H9 (cell line): ENCODE measurements around the gene URB1. TPM values are rescaled to one million over a fixed set of nuclear protein-coding genes. Genes with fewer than 3 reads are reported as not detected.

Experiments
- DNase-seq: peaks from one replicate; pipeline ENCODE4 v3.0.0-alpha.2; 2017
- H2AFZ ChIP-seq: one replicate; pipeline ENCODE4 v1.6.1; 2013; ENCODE audit warnings: mild to moderate bottlenecking, low read length, control low read depth, moderate library complexity
- H2AK5ac ChIP-seq: 2 replicates; pipeline ENCODE4 v1.6.1; 2013; ENCODE audit warnings: low read length, control low read depth, mixed read lengths; ENCODE audit not compliant: insufficient read length
- H2BK120ac ChIP-seq: one replicate; pipeline ENCODE4 v1.6.1; 2013; ENCODE audit warnings: low read depth, mild to moderate bottlenecking, low read length, control low read depth, inconsistent platforms; ENCODE audit not compliant: poor library complexity, severe bottlenecking
- H2BK12ac ChIP-seq: 2 replicates; pipeline ENCODE4 v1.6.1; 2013; ENCODE audit warnings: low read length, control low read depth, mixed read lengths, low read depth; ENCODE audit not compliant: insufficient read length
- H2BK15ac ChIP-seq: 2 replicates; pipeline ENCODE4 v1.6.1; 2013; ENCODE audit warnings: low read depth, low read length, control low read depth
- H2BK20ac ChIP-seq: one replicate; pipeline ENCODE4 v1.6.1; 2013; ENCODE audit warnings: low read depth, mild to moderate bottlenecking, low read length, control low read depth, inconsistent platforms; ENCODE audit not compliant: poor library complexity, severe bottlenecking
- H2BK5ac ChIP-seq: 2 replicates; pipeline ENCODE4 v1.6.1; 2013; ENCODE audit warnings: low read length, control low read depth, mixed read lengths; ENCODE audit not compliant: insufficient read length
- H3K14ac ChIP-seq: 2 replicates; pipeline ENCODE4 v1.6.1; 2013; ENCODE audit warnings: low read length, control low read depth; ENCODE audit not compliant: insufficient read depth
- H3K18ac ChIP-seq: 2 replicates; pipeline ENCODE4 v1.6.1; 2013; ENCODE audit warnings: low read depth, mild to moderate bottlenecking, mixed read lengths, low read length, control low read depth; ENCODE audit not compliant: insufficient read length
- H3K23ac ChIP-seq: 2 replicates; pipeline ENCODE4 v1.6.1; 2013; ENCODE audit warnings: low read length, control low read depth, mixed read lengths, low read depth; ENCODE audit not compliant: insufficient read length
- H3K23me2 ChIP-seq: 2 replicates; pipeline ENCODE4 v1.6.1; 2013; ENCODE audit warnings: low read depth, mild to moderate bottlenecking, mixed read lengths, low read length, control low read depth; ENCODE audit not compliant: insufficient read length, poor library complexity, severe bottlenecking
- H3K27ac ChIP-seq: 2 replicates; pipeline ENCODE4 v1.5.1; 2013; ENCODE audit warnings: low read length, control low read depth, mixed read lengths, low read depth; ENCODE audit not compliant: insufficient read length
- H3K27me3 ChIP-seq: 2 replicates; pipeline ENCODE4 v1.6.1; 2013; ENCODE audit warnings: low read length, control low read depth, inconsistent platforms; ENCODE audit not compliant: insufficient read depth
- H3K4ac ChIP-seq: 2 replicates; pipeline ENCODE4 v1.6.1; 2013; ENCODE audit warnings: low read depth, mild to moderate bottlenecking, control low read depth, inconsistent platforms, low read length, moderate library complexity
- H3K4me1 ChIP-seq: 2 replicates; pipeline ENCODE4 v1.6.1; 2013; ENCODE audit warnings: low read length, control low read depth, inconsistent platforms; ENCODE audit not compliant: insufficient read depth
- H3K4me2 ChIP-seq: 2 replicates; pipeline ENCODE4 v1.6.1; 2013; ENCODE audit warnings: low read length, control low read depth, mixed read lengths; ENCODE audit not compliant: insufficient read length, insufficient read depth
- H3K56ac ChIP-seq: 2 replicates; pipeline ENCODE4 v1.6.1; 2013; ENCODE audit warnings: low read depth, mild to moderate bottlenecking, mixed read lengths, low read length, control low read depth; ENCODE audit not compliant: insufficient read length
- H3K79me1 ChIP-seq: 2 replicates; pipeline ENCODE4 v1.6.1; 2013; ENCODE audit warnings: low read depth, mild to moderate bottlenecking, moderate library complexity, low read length, control low read depth, inconsistent platforms; ENCODE audit not compliant: insufficient read depth, poor library complexity, severe bottlenecking
- H3K79me2 ChIP-seq: 2 replicates; pipeline ENCODE4 v1.6.1; 2013; ENCODE audit warnings: low read length, control low read depth, inconsistent platforms; ENCODE audit not compliant: insufficient read depth
- H3K9ac ChIP-seq: 2 replicates; pipeline ENCODE4 v1.6.1; 2013; ENCODE audit warnings: low read length, control low read depth, mixed read lengths; ENCODE audit not compliant: insufficient read length; ENCODE audit errors: extremely low read depth
- H3K9me3 ChIP-seq: one replicate; pipeline ENCODE4 v1.6.1; 2013; ENCODE audit warnings: low read depth, low read length, inconsistent platforms; ENCODE audit not compliant: control insufficient read depth
- H3T11ph ChIP-seq: one replicate; pipeline ENCODE4 v1.6.1; 2013; ENCODE audit warnings: mild to moderate bottlenecking, low read length, control low read depth, inconsistent platforms
- H4K20me1 ChIP-seq: one replicate; pipeline ENCODE4 v1.6.1; 2013; ENCODE audit not compliant: control insufficient read depth, insufficient read length, insufficient read depth
- H4K5ac ChIP-seq: 2 replicates; pipeline ENCODE4 v1.6.1; 2013; ENCODE audit warnings: low read depth, mild to moderate bottlenecking, mixed read lengths, low read length, control low read depth; ENCODE audit not compliant: insufficient read length
- H4K8ac ChIP-seq: replicated peaks from 2 replicates; pipeline ENCODE4 v1.6.1; 2013; ENCODE audit warnings: low read length, control low read depth, mixed read lengths, low read depth; ENCODE audit not compliant: insufficient read length
- H4K91ac ChIP-seq: 2 replicates; pipeline ENCODE4 v1.6.1; 2013; ENCODE audit warnings: low read depth, mild to moderate bottlenecking, moderate library complexity, mixed read lengths, low read length, control low read depth; ENCODE audit not compliant: insufficient read length
- H3K27ac Mint-ChIP-seq, 3 experiments: 2 replicates in 2 of 3; 3 replicates in 1 of 3; pipeline ENCODE4 v1.8.0; 2020 to 2021; ENCODE audit warnings: mixed read lengths in 3 of 3, mild to moderate bottlenecking in 1 of 3, moderate library complexity in 1 of 3
- H3K27me3 Mint-ChIP-seq: 2 replicates; pipeline ENCODE4 v1.8.0; 2021; ENCODE audit warnings: low read depth, mild to moderate bottlenecking, moderate library complexity, mixed read lengths
- H3K36me3 Mint-ChIP-seq, 3 experiments: 2 replicates in 2 of 3; 3 replicates in 1 of 3; pipeline ENCODE4 v1.8.0; 2020 to 2021; ENCODE audit warnings: low read depth in 3 of 3, mixed read lengths in 3 of 3; ENCODE audit not compliant: insufficient read depth in 1 of 3
- H3K4me1 Mint-ChIP-seq, 2 experiments: 2 replicates each; pipeline ENCODE4 v1.8.0; 2020; ENCODE audit warnings: mixed read lengths in 2 of 2
- H3K4me3 Mint-ChIP-seq, 2 experiments: 2 replicates in 1 of 2; 3 replicates in 1 of 2; pipeline ENCODE4 v1.8.0; 2020 to 2021; ENCODE audit warnings: mild to moderate bottlenecking in 2 of 2, mixed read lengths in 2 of 2, moderate library complexity in 1 of 2
- H3K9me3 Mint-ChIP-seq, 2 experiments: 2 replicates in 1 of 2; 3 replicates in 1 of 2; pipeline ENCODE4 v1.8.0; 2020; ENCODE audit warnings: mild to moderate bottlenecking in 2 of 2, mixed read lengths in 2 of 2, moderate library complexity in 1 of 2
- WGBS: extraction: QIAGEN DNeasy Blood & Tissue Kit; methylation state at CpG from one replicate; pipeline ENCODE4 v1.1.7; 2013; ENCODE audit warnings: missing lambda C conversion rate, low lambda C conversion rate, mixed read lengths; ENCODE audit not compliant: insufficient read length; ENCODE audit errors: extremely low coverage; 5-methylcytosine and 5-hydroxymethylcytosine counted together
- total RNA-seq: library from RNA; stranded (reverse); gene quantifications from 2 replicates; pipeline ENCODE4 v1.2.1, GENCODE V29; 2021
- TF ChIP-seq, protein P1 (sequence below): fragments of 200-600 bp; sonication (generic); conservative IDR thresholded peaks from 3 replicates; pipeline ENCODE4 v1.8.0; 2021; ENCODE audit warnings: antibody characterized with exemption, mild to moderate bottlenecking

The URB1 gene
- total RNA-seq, 1 experiment from 2014 or later: 23.5 TPM

DNA sequence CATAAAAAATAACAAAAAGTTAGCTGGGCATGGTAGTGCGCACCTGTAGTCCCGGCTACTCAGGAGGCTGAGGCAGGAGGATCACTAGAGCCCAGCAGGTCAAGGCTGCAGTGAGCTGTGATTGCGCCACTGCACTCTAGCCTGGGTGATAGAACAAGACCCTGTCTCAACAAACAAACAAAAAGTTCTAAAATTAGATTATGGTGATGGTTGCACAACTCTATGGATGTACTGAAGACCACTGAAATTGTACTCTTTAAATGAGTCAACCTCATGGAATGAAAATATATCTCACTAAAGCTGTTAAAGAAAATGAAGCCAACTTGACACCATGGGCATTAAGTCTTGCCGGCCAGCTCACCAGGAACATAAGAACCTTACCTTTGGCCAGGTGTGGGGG lies 85.1 kb downstream of the URB1 start:
- Histone ChIP-seq H3K79me2 (no peaks in the 10 kb centered on the region), H3K23ac (no peak overlapping the region), H3K4me1 (no peaks in the 10 kb centered on the region), H3K27me3 (no peaks in the 10 kb centered on the region), H3K4me2 (no peak overlapping the region), H4K5ac (no peak overlapping the region), H3K18ac (no peak overlapping the region), H4K8ac (no peak overlapping the region), H3T11ph (no peak overlapping the region), H3K14ac (no peak overlapping the region), H3K56ac (no peak overlapping the region), H2AK5ac (no peak overlapping the region), H2AFZ (no peak overlapping the region), H3K23me2 (no peaks in the 10 kb centered on the region), H3K79me1 (no peaks in the 10 kb centered on the region), H3K9ac (no peak overlapping the region), H3K27ac (no peak overlapping the region), H2BK12ac (no peak overlapping the region), H3K9me3 (no peaks in the 10 kb centered on the region), H3K4ac (no peak overlapping the region), H2BK20ac (no peak overlapping the region), H2BK15ac (no peak overlapping the region), H4K20me1 (no peaks in the 10 kb centered on the region), H4K91ac (no peak overlapping the region), H2BK120ac (no peak overlapping the region), H2BK5ac (no peak overlapping the region)
- WGBS: no CpG with 5 or more reads among the region's 4 CpGs
- H3K36me3 Mint-ChIP-seq: peaks cover 4 to 28% (median 7%) of the 10 kb centered on the region in 3 experiments; a peak in 5 of 7 replicates
- DNase-seq: no peak
- H3K4me1 Mint-ChIP-seq: peaks cover 11 to 14% of the 10 kb centered on the region in 2 experiments
- H3K27ac Mint-ChIP-seq: no peak overlapping the region
- no peak overlapping the region for H3K4me3 Mint-ChIP-seq
- H3K9me3 Mint-ChIP-seq: no peaks in the 10 kb centered on the region
- TF ChIP-seq, protein P1, sequence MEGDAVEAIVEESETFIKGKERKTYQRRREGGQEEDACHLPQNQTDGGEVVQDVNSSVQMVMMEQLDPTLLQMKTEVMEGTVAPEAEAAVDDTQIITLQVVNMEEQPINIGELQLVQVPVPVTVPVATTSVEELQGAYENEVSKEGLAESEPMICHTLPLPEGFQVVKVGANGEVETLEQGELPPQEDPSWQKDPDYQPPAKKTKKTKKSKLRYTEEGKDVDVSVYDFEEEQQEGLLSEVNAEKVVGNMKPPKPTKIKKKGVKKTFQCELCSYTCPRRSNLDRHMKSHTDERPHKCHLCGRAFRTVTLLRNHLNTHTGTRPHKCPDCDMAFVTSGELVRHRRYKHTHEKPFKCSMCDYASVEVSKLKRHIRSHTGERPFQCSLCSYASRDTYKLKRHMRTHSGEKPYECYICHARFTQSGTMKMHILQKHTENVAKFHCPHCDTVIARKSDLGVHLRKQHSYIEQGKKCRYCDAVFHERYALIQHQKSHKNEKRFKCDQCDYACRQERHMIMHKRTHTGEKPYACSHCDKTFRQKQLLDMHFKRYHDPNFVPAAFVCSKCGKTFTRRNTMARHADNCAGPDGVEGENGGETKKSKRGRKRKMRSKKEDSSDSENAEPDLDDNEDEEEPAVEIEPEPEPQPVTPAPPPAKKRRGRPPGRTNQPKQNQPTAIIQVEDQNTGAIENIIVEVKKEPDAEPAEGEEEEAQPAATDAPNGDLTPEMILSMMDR: no peak
- no peaks in the 10 kb centered on the region for H3K27me3 Mint-ChIP-seq
